Lower lobe of right lung (tissue), 2 donors: ENCODE measurements around the gene ERCC8. TPM values are rescaled to one million over a fixed set of nuclear protein-coding genes. Genes with fewer than 3 reads are reported as not detected.

ENCODE experiments used
- ATAC-seq, 2 donors: fragments of 200-7000 bp; cut with Tn5 transposase; one replicate each; pipeline ENCODE4 v1.9.1; 2020 to 2022; ENCODE audit warnings: mild to moderate bottlenecking in 2 of 2, moderate library complexity in 2 of 2
- DNase-seq: peaks from one replicate; pipeline ENCODE4 v3.0.0-alpha.2; 2020
- H3K27ac ChIP-seq: fragments of 200-600 bp; one replicate; pipeline ENCODE4 v1.8.0; 2022
- H3K27me3 ChIP-seq: fragments of 200-600 bp; one replicate; pipeline ENCODE4 v1.8.0; 2022; ENCODE audit warnings: low read depth
- H3K36me3 ChIP-seq: fragments of 200-600 bp; one replicate; pipeline ENCODE4 v1.8.0; 2022; ENCODE audit warnings: mild to moderate bottlenecking
- H3K4me1 ChIP-seq: fragments of 200-600 bp; one replicate; pipeline ENCODE4 v1.8.0; 2022
- H3K4me3 ChIP-seq: fragments of 200-600 bp; one replicate; pipeline ENCODE4 v1.8.0; 2022; ENCODE audit warnings: mild to moderate bottlenecking
- H3K9me3 ChIP-seq: fragments of 200-600 bp; one replicate; pipeline ENCODE4 v1.8.0; 2022
- CTCF ChIP-seq: fragments of 200-600 bp; IDR thresholded peaks from one replicate; pipeline ENCODE4 v1.8.0; 2022; ENCODE audit warnings: antibody characterized with exemption, mild to moderate bottlenecking
- intact Hi-C: fragments of 100-400 bp; cut with DNase I; formaldehyde crosslinking; loops from one replicate; pipeline ENCODE4 v1.11.0; 2022
- total RNA-seq: library from RNA; stranded (reverse); fragmentation: NEBNext Ultra II Directional; extraction: Animal tissue kit (Norgen Biotek cat#: 25700); gene quantifications from one replicate; pipeline ENCODE4 v1.2.1, GENCODE V29; 2021
- donor health status: DM: no; HTN: yes; CAD: no; lungs with severe emphysema.

The ERCC8 gene
- total RNA-seq, 1 donor from 2014 or later = 10.3 TPM

GRCh38 chr5:60826653-60827052, 118.2 kb downstream of the ERCC8 start:
- H3K4me3 ChIP-seq = no peak overlapping the region
- no peak for DNase-seq
- no peak for TF ChIP-seq CTCF
- no peaks in the 10 kb centered on the region for H3K9me3 ChIP-seq
- no peak overlapping the region for H3K27ac ChIP-seq
- H3K27me3 ChIP-seq = no peaks in the 10 kb centered on the region
- no peaks in the 10 kb centered on the region for H3K36me3 ChIP-seq
- H3K4me1 ChIP-seq = no peaks in the 10 kb centered on the region
- ATAC-seq = no peak
- intact Hi-C loops = no loop called here

Other genes with a start within 250 kb of the ERCC8 start
- 0.30 TPM for gene DEPDC1B, start 244.9 kb downstream of the ERCC8 start, total RNA-seq
- 5.8 TPM for gene ELOVL7, start 100.8 kb downstream of the ERCC8 start, total RNA-seq
- 20.0 TPM for gene NDUFAF2, start 135 bp upstream of the ERCC8 start, total RNA-seq
- gene SMIM15, start 217.4 kb upstream of the ERCC8 start, total RNA-seq = 55.9 TPM